NCI-H146 treated with DMSO at 0.1 percent for 48 hours (cell line): ENCODE measurements around the gene EIF5.
A peak's percentile ranks its signal among the peaks of the same experiment; 100 is the strongest.

Source experiments
- DNase-seq: peaks from one replicate; lab custom pipeline; 2025; ENCODE audit not compliant: unreplicated experiment; lab: John Stamatoyannopoulos, UW

Gene EIF5

DNA sequence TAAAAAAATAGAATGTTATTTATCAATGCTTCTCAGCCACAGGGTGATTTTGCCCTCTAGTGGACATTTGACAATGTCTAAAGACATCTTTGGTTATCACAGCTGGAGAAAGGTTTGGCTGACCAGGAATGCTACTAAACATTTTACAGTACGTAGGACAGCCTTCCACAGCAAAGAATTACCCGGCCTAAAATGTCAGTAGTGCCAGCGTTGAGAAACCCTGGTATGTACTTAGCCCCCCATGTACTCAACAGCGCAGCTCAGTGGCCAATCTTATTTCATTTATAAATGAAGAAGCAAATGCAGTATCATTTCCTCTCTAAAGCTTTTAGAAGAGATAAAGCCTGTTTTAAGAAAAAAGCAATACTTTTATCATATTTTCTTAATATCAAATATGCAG is 57.0 kb downstream of the EIF5 start:
- DNase-seq: peak; percentile 25

DNA sequence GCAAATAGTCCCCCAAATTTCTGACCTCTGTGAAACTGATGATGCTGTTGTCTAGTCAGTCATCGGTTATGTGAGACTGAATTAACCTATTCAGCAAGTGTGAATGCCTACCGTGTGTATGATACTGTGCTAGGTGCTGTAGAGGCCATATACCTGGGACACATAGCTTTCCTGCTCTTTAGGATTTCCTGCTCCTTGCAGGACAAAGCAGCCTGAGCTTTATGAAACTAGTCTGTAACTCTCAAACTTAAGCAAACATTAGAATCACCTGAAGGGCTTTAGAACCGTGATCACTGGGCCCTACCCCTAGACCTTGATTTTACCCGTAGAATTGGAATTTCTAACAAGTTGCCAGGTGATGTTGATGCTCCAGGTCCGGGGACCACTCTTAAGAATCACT is 58.1 kb downstream of the EIF5 start:
- no peak for DNase-seq

GRCh38 chr14:103392572-103392971 is 58.5 kb downstream of the EIF5 start:
- no peak for DNase-seq

DNA sequence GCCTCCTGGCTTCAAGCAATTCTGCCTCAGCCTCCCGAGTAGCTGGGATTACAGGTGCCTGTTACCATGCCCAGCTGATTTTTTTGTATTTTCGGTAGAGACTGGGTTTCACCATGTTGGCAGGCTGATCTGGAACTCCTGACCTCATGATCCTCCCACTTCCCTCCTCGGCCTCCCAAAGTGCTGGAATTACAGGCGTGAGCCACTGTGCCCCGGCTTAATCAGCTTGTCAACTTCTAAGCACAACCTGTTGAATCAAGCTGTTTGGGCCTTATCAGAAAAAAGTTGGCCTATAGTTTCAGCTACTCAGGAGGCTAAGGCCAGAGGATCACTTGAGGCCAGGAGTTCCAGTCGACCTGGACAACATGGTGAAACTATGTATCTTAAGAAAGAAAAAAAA is 59.0 kb downstream of the EIF5 start:
- DNase-seq: no peak

GRCh38 chr14:103393676-103394626 is 59.9 kb downstream of the EIF5 start:
- no peak for DNase-seq
